Measurements from ENCODE around the gene ZNF462. TPM values are rescaled to one million over a fixed set of nuclear protein-coding genes. Genes with fewer than 3 reads are reported as not detected.
"Not testable (repeated sequence)": the region's sequence is repeated elsewhere in the genome, so short reads cannot be mapped to it uniquely, and the experiment has no call there.

Gene ZNF462
- total RNA-seq, 1 experiment from 2014 or later: 121 TPM

DNA sequence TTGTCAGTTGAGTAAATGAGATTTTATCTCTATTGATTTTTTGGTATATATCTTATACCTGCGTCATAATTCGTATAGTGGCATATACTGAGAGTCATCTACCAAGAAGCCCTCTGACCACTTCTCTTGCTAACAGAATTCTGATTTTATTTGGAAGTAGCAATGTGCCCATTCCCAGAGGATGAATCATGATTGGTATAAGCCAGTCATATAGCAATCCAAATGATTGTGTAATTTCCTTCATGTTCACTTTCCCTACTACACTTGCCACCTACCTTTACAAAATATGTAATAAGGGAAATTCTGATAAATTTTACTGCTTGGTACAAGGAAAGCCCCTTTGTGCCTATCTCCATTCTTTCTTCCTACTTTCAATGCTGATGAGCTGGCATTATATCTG is 16.1 kb upstream of the ZNF462 start (continued):
- TF ChIP-seq, protein P1, sequence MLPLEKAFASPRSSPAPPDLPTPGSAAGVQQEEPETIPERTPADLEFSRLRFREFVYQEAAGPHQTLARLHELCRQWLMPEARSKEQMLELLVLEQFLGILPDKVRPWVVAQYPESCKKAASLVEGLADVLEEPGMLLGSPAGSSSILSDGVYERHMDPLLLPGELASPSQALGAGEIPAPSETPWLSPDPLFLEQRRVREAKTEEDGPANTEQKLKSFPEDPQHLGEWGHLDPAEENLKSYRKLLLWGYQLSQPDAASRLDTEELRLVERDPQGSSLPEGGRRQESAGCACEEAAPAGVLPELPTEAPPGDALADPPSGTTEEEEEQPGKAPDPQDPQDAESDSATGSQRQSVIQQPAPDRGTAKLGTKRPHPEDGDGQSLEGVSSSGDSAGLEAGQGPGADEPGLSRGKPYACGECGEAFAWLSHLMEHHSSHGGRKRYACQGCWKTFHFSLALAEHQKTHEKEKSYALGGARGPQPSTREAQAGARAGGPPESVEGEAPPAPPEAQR (CRISPR knock-in tag; IDR thresholded peaks at IDR 0.05): no peak
- TF ChIP-seq SP1 (CRISPR knock-in tag; conservative IDR thresholded peaks at IDR 0.05) (no peak), SMAD4 (CRISPR knock-in tag; IDR thresholded peaks at IDR 0.05) (no peak), NFATC4 (CRISPR knock-in tag; IDR thresholded peaks at IDR 0.05) (no peak), ZNF416 (CRISPR knock-in tag; IDR thresholded peaks at IDR 0.05) (no peak), TEAD4 (CRISPR knock-in tag; IDR thresholded peaks at IDR 0.05) (no peak), MAX (CRISPR knock-in tag; IDR thresholded peaks at IDR 0.05) (no peak)
- TF ChIP-seq, protein P2, sequence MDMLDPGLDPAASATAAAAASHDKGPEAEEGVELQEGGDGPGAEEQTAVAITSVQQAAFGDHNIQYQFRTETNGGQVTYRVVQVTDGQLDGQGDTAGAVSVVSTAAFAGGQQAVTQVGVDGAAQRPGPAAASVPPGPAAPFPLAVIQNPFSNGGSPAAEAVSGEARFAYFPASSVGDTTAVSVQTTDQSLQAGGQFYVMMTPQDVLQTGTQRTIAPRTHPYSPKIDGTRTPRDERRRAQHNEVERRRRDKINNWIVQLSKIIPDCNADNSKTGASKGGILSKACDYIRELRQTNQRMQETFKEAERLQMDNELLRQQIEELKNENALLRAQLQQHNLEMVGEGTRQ (CRISPR knock-in tag; IDR thresholded peaks at IDR 0.05): no peak

- POLR2A ChIA-PET; ATAC-seq; H3K9me3 Mint-ChIP-seq; H3K4me1 Mint-ChIP-seq; H3K27me3 Mint-ChIP-seq (ENCODE audit: low read depth); DNase-seq (ENCODE audit: low spot score); CTCF ChIA-PET; H3K4me3 Mint-ChIP-seq; H3K36me3 Mint-ChIP-seq: not testable (repeated sequence)
- H3K27ac Mint-ChIP-seq: peak overlapping the region; percentile 60; the same call in 1 of the 2 replicates
Observed at GRCh38 chr9:106851640-106852039, 11.3 kb upstream of the ZNF462 start.

DNA sequence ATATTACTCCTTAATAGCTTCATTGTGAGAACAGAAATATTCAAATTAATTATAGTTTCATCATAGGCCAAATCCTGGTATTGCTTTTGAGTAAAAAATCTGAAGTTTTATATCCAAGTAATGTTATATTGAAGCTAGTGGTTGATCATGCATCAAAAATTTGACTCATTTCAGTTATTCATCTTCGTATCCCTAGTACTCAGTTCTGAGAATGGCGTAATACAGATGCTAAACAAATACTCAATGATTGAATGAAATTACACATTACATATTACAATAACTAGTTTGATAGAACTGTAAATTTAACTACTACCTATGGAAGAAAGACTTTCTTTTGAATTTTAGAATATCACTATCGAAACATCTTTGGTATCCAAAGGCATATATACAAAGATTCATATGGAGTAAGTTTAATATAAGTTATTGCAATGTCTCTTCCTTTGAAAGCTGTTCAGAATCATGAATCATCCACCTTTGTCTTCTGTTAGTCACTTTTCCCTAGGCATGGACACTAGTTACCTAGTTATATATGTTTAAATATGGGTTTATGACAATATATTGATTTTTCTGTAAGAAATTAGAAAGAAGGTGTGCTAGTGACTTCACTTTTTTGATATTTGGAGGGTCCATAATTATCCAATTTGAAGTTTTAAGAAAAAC is 5.0 kb upstream of the ZNF462 start:
- Mint-ChIP-seq H3K4me3 (no peak overlapping the region), H3K36me3 (no peaks in the 10 kb centered on the region), H3K9me3 (no peaks in the 10 kb centered on the region), H3K4me1 (peaks cover 19% of the 10 kb centered on the region), H3K27ac (no peak overlapping the region), H3K27me3 (ENCODE audit: low read depth) (no peaks in the 10 kb centered on the region)
- DNase-seq (ENCODE audit: low spot score) (no peak), ATAC-seq (no peak)
- ChIA-PET POLR2A (no interaction called here), CTCF (no interaction called here)
- no peak for TF ChIP-seq MYBL2 (CRISPR knock-in tag; IDR thresholded peaks at IDR 0.05)
- no peak for TF ChIP-seq FOXP1 (CRISPR knock-in tag; IDR thresholded peaks at IDR 0.05; ENCODE audit: borderline replicate concordance)
- no peak for TF ChIP-seq TP53 (CRISPR knock-in tag; IDR thresholded peaks at IDR 0.05)
- no peak for TF ChIP-seq ZNF423 (CRISPR knock-in tag; IDR thresholded peaks at IDR 0.05)
- TF ChIP-seq KAT7 (CRISPR knock-in tag; IDR thresholded peaks at IDR 0.05; ENCODE audit: borderline replicate concordance): no peak
- no peak for TF ChIP-seq ATF2 (CRISPR knock-in tag; IDR thresholded peaks at IDR 0.05; ENCODE audit: borderline replicate concordance, low read depth)
- TF ChIP-seq ESRRA (CRISPR knock-in tag; IDR thresholded peaks at IDR 0.05; ENCODE audit: borderline replicate concordance): no peak
- TF ChIP-seq E2F1 (CRISPR knock-in tag; IDR thresholded peaks at IDR 0.05): no peak
- no peak for TF ChIP-seq NR2C2 (CRISPR knock-in tag; IDR thresholded peaks at IDR 0.05)
- no peak for TF ChIP-seq SOX15 (CRISPR knock-in tag; IDR thresholded peaks at IDR 0.05)
- TF ChIP-seq TCF7 (CRISPR knock-in tag; IDR thresholded peaks at IDR 0.05; ENCODE audit: low read depth): no peak
- no peak for TF ChIP-seq RELA (CRISPR knock-in tag; IDR thresholded peaks at IDR 0.05; ENCODE audit: borderline replicate concordance)
- no peak for TF ChIP-seq NR3C1 (CRISPR knock-in tag; conservative IDR thresholded peaks at IDR 0.05; ENCODE audit: low read depth)
- TF ChIP-seq ETV6 (CRISPR knock-in tag; IDR thresholded peaks at IDR 0.05): no peak
